ENCODE data around the gene GABRR1. TPM values are rescaled to one million over a fixed set of nuclear protein-coding genes. Genes with fewer than 3 reads are reported as not detected.
"Not testable (repeated sequence)": the region's sequence is repeated elsewhere in the genome, so short reads cannot be mapped to it uniquely, and the experiment has no call there.

The GABRR1 gene
- total RNA-seq, 1 donor from 2014 or later: not detected

DNA sequence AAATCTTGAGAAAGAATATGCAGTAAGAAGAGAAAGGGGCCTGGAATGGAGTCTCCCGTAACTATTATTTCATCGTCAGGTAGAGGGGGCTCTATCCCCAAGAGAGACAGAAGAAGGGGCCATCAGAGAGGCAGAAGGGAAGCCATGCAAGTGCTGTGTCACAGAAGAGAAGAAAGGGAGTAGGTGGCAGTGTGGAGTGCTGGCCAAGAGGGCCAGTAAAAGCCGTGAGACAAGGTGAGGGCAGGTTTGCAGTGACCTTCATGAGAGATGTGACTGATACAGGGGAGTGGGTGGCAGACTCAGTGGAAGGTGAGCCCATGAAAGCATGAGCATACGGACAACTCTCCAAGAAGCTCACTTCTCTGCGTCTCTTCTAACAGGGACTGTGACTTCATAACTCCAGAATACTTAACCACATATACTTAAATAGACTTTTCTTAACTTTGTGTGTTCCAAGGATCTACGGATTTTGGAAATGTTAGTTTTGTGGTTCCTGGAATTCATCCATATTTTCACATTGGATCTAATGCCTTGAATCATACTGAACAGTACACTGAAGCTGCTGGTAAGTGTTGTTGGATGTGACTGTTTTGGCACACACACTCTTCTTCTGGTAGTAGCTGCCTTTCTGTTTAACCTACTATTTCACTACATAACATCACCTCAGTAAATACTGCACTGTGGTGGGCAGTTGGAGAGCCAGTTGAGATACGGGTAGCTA is 55.7 kb downstream of the GABRR1 start:
- ATAC-seq (no peak), DNase-seq (ENCODE audit: low spot score) (no peak)

DNA sequence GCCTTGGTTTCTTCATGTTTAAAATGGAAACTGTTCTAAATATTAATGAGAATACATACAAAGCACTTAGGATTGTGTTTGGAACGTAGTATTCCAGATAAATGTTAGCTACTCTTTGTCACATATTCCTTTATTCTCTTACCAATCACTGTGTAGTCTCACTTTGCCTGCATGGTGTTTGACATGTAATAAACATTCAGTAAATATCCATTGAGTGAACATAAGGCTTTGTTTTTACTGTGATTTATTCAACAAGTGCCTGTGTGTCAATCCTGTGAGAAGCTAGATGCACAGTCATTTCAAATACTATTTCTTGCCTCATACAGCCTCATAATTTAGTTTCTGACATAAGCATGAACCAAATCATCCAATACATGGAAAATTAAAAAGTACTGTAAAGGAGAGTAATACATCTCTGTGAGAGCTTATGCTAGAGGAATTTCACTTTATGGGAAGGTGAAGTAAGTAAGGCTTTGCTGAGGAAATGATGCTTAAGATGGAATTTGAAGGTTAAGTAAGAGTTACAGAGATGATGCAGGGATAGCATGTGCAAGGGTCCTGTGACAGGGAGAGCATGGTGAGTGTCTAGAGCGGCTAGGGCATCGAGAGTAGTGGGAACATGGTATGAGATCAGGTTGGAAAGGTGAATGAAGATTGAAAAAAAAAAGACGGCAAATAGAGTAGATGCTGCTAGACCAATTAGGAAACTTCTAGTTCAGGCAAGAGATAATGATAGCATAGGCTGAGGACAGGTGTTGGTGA is 56.6 kb downstream of the GABRR1 start:
- ATAC-seq (no peak), DNase-seq (ENCODE audit: low spot score) (no peak)

DNA sequence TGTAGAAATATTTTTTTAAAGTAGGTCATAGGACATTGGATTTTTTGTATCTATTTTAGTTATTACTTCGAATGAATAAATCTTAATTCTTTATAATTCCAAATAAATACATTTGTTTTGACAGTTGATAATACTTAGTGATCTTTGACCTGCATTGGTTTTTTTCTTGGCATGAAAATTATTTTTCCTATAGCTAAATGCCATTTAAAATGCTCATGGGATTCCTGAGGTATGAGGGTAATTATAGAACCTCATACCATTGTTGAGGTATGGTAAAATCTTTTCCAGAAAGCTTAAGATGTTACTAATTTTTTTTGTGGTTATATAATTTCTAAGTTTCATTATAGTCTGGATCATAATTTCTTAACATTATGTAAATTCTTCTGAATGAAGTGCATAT is 63.0 kb downstream of the GABRR1 start:
- ATAC-seq (no peak), DNase-seq (ENCODE audit: low spot score) (no peak)

DNA sequence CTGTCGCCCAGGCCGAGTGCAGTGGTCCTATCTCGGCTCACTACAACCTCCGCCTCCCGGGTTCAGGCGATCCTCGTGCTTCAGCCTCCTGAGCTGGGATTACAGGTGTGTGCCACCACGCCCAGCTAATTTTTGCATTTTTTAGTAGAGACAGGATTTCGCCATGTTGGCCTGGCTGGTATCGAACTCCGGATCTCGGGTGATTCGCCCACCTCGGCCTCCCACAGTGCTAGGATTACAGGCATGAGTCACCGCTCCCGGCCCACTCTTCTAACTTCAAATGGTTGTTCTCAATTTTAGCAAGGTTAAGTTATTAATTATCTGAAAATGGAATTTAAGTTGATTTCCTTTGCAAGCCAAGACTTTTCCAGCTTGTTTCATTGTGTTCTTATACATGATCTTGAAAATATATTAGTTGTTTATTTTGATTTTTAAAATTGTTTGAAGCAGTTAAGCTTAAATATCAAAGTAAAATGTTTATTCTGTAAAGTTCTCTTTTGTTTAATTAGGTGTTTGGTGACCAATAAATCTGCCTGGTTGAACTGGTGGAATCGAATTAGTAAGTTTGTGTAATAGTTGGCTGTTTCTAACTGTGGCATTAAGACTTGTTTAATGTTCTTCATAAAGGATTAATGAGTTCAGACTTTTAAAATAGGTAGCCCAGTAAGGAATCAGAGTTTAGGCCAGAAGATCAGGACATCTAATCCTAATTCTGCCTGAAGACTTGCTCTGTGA is 69.0 kb downstream of the GABRR1 start:
- no peak for DNase-seq (ENCODE audit: low spot score)
- ATAC-seq: no peak

DNA sequence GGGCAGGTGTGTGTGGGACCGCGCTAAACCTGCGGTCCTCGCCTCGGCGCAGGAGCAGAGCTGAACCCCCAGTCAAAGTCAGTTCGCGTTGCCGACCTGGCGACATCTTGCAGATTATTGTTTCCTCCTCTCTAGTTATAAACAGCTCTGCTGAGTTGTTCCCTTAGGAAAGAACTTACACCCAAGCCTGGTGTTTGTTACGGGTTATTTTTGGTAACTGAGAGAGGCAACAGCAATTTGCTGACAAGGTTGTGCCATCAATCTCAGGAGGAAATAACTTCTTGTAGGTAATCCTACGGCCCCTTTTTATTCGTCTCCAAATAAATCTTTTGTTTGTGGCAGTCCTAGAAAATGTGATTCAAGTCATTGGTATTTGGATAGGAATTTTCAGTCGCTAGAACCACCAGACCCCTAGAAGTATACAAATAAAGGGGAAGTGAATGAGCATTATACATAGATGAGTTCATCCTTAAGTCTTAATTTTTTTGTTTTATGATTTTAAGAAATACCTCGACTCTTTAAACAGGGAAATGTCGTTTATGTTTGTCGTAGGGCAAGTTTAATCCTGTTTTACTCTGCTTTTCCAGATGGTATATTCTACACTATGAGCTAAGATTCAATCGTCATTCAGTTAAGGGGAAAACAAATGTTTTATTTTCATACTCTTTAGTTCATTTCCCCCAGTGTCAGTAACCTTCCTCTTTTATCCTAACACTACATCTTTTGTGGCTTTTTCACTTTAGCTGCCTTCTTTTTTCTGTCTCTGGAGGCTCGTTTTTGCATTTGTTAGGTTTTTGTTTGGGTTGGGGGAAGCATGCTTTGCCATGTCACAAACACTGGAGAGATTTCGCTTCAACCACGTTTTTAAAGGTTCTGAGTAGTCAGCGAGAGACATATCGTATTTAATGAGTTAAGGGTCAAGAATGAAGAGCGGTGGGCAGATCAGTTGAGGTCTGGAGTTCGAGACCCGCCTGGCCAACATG is 70.1 kb downstream of the GABRR1 start:
- no peak for DNase-seq (ENCODE audit: low spot score)
- no peak for ATAC-seq

DNA sequence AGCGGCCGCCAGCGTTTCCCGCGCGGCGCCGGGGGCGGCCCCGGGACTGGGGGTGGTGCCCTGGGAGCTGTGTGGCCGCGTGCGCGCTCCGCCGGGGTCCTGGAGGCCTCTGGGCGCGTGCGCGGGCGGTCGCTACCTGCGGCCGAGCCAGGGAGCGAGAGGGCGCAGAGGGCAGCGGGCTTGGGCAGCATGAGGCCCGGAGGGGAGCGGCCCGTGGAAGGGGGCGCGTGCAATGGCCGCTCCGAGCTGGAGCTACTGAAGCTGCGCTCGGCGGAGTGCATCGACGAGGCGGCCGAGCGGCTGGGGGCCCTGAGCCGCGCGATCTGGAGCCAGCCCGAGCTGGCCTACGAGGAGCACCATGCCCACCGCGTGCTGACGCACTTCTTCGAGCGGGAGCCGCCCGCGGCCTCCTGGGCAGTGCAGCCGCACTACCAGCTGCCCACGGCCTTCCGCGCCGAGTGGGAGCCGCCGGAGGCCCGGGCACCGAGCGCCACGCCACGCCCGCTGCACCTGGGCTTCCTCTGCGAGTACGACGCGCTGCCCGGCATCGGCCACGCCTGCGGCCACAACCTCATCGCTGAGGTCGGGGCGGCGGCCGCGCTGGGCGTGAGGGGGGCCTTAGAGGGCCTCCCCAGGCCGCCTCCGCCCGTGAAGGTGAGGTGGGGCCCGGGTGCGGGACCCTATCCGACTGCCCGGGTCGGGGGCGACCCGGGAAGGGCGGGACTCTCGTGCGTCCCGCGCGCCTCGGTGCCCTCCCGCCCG is 71.0 kb downstream of the GABRR1 start, which contains the start of gene PM20D2:
PM20D2 (plus strand) TSS at position 100 of the 762 bp plus-strand sequence; CDS start at position 190, 90 bp downstream.
- ATAC-seq (peak; percentile 94), DNase-seq (ENCODE audit: low spot score) (peak; percentile 78)

DNA sequence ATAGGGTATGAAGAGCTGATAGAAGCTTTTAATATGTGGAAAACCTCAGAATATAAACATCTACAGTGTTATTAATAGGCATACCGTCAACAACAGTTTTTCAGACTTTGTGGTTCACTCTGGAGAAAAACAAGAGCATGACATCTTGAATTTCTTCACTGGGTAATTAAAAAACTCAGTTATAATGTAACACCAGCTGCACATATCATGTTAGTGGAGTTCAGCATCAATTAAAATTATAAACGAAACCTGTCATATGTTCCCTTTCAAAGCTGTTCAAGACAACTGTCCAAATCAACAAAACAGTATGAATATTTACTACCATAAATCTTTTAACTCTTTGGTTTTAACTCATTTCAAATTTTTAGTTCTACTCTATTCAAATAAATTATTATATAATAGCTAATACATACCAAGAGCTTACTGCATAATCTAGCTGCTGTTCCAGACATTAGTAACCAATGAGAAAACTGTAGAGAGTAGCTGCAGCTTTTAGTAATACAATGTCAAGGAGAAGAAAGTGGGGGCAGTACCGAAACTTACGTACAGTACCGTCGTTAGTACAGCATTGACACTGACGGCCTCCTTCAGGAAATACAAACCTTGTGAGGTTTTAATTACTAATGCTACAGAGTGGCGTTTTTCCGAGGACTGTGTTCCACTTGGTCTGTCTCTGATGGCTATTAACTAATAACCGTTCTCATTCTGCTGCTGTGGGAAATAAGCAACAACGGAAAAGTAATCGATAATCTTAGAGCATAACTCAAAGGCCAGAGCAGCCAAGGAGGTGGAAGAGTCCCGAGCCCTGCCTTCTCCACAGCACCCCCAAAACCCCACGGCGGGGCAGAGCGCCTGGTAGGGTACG is 71.8 kb downstream of the GABRR1 start:
- no peak for ATAC-seq
- DNase-seq (ENCODE audit: low spot score): no peak

DNA sequence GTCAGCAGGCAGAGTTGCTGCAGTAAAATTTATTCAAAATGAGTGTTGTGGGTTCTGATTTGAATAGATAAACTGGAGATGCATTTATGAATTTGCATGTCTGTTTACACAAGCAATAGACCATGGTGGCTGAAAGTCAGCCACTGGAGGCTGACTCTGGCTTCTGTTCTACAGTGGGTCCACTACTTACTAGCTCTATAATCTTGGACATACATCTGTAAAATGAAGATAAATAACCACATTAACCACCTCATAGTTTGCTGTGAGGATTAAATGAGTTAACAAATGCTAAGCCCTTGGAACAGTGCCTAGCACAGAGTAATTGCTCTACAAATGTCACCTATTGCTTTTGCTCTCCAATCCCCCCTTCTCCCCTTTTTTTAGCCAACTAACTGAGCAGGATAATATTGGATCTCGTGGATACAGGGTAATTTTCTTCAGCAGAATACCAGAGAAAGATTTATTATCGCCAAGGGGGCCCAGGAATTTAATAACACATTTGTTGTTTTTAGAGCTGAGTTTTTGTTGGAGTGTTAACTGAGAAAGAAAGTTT is 72.7 kb downstream of the GABRR1 start:
- ATAC-seq (no peak), DNase-seq (ENCODE audit: low spot score) (no peak)

DNA sequence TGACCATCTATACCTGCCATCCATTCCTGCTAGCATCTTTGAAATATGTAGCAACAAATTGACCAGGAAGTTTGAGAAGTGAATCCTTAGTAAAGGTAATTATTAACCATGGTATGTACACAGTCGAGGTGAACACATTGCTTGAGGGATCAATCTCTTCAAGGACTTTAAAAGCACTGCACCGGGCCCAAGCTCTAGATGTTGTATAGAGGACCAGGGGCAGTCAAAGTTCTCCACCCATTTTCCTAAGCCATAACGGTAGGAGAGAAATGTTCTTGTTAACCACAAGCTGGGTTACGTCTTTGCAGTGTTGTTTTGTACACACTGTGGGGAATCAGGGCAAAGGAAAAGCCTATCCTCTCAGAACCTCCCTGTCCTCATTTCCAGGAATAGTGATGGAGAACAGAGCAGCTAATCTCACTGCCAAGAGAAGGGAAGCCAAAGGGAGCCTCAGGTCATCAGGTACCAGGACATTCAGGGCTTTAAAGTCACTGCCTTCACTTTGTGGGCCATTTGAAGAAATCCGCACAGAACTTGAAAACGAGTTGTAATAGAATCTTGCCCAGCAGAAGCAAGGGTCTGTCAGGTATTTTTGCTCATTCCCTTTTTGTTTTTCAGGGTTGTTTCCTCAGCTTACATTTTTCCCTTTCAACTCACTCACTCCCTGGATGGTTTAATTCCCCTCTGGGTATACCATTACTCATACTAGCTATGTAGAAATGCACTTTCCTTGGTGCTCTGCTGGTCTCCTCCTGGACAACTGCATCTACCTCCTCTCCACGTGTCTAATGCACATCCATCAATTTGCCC is 76.6 kb downstream of the GABRR1 start:
- ATAC-seq (peak; percentile 92), DNase-seq (ENCODE audit: low spot score) (no peak)

DNA sequence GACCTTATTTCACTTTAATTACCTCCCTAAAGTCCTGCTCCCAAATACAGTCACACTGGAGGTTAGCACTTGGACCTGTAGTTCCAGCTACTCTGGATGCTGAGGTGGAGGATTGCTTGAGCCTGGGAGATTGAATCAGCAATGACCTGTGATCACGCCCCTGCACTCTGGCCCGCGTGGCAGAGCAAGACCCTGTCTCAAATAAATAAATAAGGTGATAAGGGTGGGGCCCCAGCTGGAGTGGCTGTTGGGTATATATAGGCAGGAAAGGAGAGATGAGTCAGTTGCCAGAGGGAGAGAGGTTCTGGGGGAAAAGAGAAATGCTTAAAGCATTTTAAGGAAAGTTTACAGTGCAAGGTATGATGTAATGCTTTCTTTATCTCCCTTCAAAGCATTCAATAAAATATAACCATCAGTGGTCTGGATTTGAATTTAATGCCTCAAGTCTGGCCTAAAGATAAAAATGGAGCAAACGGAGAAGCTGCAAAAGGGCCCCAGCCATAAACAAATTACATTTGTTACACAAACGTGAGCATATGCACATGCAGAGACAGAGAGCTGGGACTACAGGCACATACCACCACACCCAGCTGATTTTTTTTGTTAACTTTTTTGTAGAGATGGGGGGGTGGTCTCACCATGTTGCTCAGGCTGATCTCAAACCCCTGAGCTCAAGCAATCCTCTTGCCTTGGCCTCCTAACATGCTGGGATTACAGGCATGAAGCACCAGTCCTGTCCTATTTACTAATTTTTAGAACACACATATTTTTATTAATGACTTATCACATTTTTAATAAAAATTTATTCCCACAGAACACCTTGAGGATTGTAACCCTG is 77.4 kb downstream of the GABRR1 start:
- DNase-seq (ENCODE audit: low spot score): no peak

DNA sequence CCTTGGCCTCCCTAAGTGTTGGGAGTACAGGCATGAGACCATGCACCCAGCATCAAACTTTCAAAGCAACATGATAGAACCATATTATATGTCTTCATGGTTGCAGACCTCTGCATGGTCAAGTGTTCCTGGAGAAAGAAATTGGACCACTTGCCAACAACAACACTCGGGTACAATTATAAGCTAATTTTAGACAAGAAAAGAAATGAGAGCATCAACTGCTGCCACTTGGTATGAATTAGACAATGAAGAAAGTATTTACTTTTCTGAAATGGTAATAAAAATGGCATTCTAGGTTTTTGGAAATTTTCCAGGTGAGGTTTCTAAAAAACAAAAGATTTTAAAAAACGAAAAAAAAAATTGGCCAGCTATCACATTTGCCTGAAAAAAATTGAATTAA is 79.0 kb downstream of the GABRR1 start:
- ATAC-seq: no peak
- no peak for DNase-seq (ENCODE audit: low spot score)

More for the DNA sequence above, 77.4 kb downstream of the GABRR1 start:
- ATAC-seq: no peak

DNA sequence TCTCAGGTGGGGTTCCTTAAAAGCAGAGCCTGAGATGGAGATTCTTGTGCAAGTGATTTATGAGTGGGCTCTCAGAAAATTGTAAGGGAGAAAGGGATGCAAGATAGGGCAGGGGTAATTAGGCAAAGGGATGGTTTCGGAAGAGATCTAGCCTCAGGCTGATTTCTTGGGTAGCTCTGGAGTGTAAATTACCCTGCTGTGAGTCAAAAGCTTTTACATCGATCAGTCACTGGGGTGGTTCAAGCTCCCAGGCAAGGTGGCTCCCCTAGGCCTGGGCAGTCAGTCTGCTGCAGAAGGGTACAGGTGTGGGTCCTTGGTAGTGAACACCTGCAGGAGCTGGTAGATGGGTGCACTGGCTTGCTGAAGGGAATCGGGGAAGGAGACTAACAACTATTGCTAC is 82.4 kb downstream of the GABRR1 start:
- no peak for ATAC-seq
- DNase-seq (ENCODE audit: low spot score): no peak

DNA sequence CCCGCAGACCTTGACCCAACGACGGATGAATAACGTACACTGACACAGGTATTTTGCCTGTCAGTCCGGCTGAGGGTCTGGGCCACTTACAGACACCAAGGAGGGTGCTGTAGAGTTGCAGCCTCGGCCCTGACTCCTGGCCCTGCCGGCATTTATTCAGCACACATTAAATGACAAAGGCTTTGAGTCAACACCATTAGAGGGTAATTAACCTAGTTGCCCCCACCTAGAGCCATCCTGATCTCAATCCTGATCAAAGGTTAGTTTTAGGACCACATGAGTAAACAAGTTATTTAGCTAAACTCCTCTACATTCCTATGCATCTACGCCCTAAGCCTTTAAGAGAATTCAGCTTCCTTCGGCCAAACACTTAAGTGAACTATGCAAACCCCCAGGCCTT is 83.2 kb downstream of the GABRR1 start:
- no peak for ATAC-seq
- DNase-seq (ENCODE audit: low spot score): no peak

DNA sequence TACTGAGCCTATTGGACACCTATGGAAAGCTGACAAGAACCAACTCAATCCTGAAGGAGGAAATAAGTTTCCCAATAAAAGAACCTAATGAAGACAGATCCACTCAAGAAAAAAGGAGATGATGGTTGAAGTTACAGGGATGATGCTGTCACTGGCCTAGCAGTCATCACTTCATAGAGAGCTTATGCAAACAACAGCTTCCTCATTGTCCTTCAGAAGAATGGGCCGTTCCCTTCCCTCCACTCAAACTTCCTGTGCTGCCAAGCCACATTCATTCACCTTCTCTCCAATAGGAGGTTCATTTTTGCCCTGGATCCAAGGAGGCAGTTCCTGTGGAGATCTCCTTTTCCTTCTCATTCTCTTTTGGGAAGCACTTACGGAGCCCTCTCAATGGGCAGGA is 85.1 kb downstream of the GABRR1 start:
- ATAC-seq (no peak), DNase-seq (ENCODE audit: low spot score) (no peak)

DNA sequence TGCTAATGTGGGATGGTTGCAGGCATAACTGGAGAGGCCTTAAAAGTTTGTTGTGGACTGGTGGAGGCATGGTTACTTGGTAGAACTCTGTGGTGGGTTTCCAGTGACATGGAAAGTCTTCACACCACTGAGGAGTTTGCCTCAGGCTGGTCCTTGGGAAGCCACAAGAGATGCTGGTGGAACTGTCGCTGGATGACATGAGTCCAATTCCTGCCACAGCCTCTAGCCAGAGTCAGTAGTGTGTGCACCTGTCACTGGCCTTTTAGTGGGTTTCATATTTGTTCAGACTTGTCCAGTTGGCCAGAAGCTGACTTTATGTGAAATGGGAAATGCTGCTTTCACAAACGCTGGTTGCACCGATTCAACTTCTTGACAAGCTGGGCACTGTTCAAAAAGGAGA is 85.6 kb downstream of the GABRR1 start:
- DNase-seq (ENCODE audit: low spot score): no peak
- no peak for ATAC-seq

DNA sequence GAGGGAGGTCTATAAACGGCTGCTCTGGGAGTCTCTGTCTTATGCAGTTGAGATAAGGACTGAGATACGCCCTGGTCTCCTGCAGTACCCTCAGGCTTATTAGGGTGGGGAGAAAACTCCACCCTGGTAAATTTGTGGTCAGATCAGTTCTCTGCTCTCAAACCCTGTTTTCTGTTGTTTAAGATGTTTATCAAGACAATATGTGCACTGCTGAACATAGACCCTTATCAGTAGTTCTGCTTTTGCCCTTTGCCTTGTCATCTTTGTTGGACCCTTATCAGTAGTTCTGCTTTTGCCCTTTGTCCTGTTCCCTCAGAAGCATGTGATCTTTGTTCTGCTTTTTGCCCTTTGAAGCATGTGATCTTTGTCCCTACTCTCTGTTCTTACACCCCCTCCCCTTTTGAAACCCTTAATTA is 88.9 kb downstream of the GABRR1 start:
- not testable (repeated sequence) for ATAC-seq; DNase-seq (ENCODE audit: low spot score)

Measured in left lobe of liver (tissue), 2 donors.